ENCODE data around the gene LLGL1.

Gene LLGL1

GRCh38 chr17:18248300-18248731, 22.9 kb downstream of the LLGL1 start:
- Histone ChIP-seq H3K36me3 (peaks cover 67% of the 10 kb centered on the region), H3K27me3 (ENCODE audit: insufficient read depth, low read depth, severe bottlenecking) (no peaks in the 10 kb centered on the region), H3K4me3 (ENCODE audit: low read depth, low read length) (no peak overlapping the region), H3K27ac (no peak overlapping the region), H3K9me3 (ENCODE audit: severe bottlenecking) (no peaks in the 10 kb centered on the region)
- TF ChIP-seq CTCF (IDR thresholded peaks at IDR 0.05; ENCODE audit: low read depth, low read length): peak; percentile 82
- DNase-seq: peak; percentile 79

- Histone ChIP-seq H3K36me3 (peaks cover 69% of the 10 kb centered on the region), H3K4me3 (ENCODE audit: low read depth, low read length) (no peak overlapping the region), H3K27ac (no peak overlapping the region), H3K9me3 (ENCODE audit: severe bottlenecking) (no peaks in the 10 kb centered on the region), H3K27me3 (ENCODE audit: insufficient read depth, low read depth, severe bottlenecking) (no peaks in the 10 kb centered on the region)
- no peak for DNase-seq
- no peak for TF ChIP-seq CTCF (IDR thresholded peaks at IDR 0.05; ENCODE audit: low read depth, low read length)
These were observed 23.4 kb downstream of the LLGL1 start for GRCh38 chr17:18248811-18249210.

GRCh38 chr17:18250259-18250658, 24.8 kb downstream of the LLGL1 start:
- no peak for DNase-seq
- Histone ChIP-seq H3K4me3 (ENCODE audit: low read depth, low read length) (no peak overlapping the region), H3K27me3 (ENCODE audit: insufficient read depth, low read depth, severe bottlenecking) (no peaks in the 10 kb centered on the region), H3K27ac (no peak overlapping the region), H3K36me3 (peaks cover 71% of the 10 kb centered on the region), H3K9me3 (ENCODE audit: severe bottlenecking) (no peaks in the 10 kb centered on the region)
- TF ChIP-seq CTCF (IDR thresholded peaks at IDR 0.05; ENCODE audit: low read depth, low read length): no peak

GRCh38 chr17:18250708-18251107, 25.3 kb downstream of the LLGL1 start:
- no peaks in the 10 kb centered on the region for H3K27me3 ChIP-seq (ENCODE audit: insufficient read depth, low read depth, severe bottlenecking)
- H3K4me3 ChIP-seq (ENCODE audit: low read depth, low read length): no peak overlapping the region
- no peak for DNase-seq
- H3K36me3 ChIP-seq: peaks cover 71% of the 10 kb centered on the region
- no peaks in the 10 kb centered on the region for H3K9me3 ChIP-seq (ENCODE audit: severe bottlenecking)
- H3K27ac ChIP-seq: no peak overlapping the region
- TF ChIP-seq CTCF (IDR thresholded peaks at IDR 0.05; ENCODE audit: low read depth, low read length): no peak

- no peak overlapping the region for H3K4me3 ChIP-seq (ENCODE audit: low read depth, low read length)
- no peaks in the 10 kb centered on the region for H3K9me3 ChIP-seq (ENCODE audit: severe bottlenecking)
- no peak overlapping the region for H3K27ac ChIP-seq
- peaks cover 71% of the 10 kb centered on the region for H3K36me3 ChIP-seq
- no peak for DNase-seq
- H3K27me3 ChIP-seq (ENCODE audit: insufficient read depth, low read depth, severe bottlenecking): no peaks in the 10 kb centered on the region
- TF ChIP-seq CTCF (IDR thresholded peaks at IDR 0.05; ENCODE audit: low read depth, low read length): no peak
These were observed 25.8 kb downstream of the LLGL1 start for GRCh38 chr17:18251204-18251603.

GRCh38 chr17:18252160-18252559, 26.7 kb downstream of the LLGL1 start:
- no peak for DNase-seq
- H3K27me3 ChIP-seq (ENCODE audit: insufficient read depth, low read depth, severe bottlenecking): no peaks in the 10 kb centered on the region
- no peak overlapping the region for H3K27ac ChIP-seq
- TF ChIP-seq CTCF (IDR thresholded peaks at IDR 0.05; ENCODE audit: low read depth, low read length): no peak
- peaks cover 67% of the 10 kb centered on the region for H3K36me3 ChIP-seq
- no peak overlapping the region for H3K4me3 ChIP-seq (ENCODE audit: low read depth, low read length)
- no peaks in the 10 kb centered on the region for H3K9me3 ChIP-seq (ENCODE audit: severe bottlenecking)
